Testis (tissue), 2 donors: ENCODE measurements around the gene IQSEC1.

Experiments
- CTCF ChIP-seq, 3 experiments: fragments of 450-650 bp in 2 of 3; fragments of 200-600 bp in 1 of 3; sonication (generic) in 1 of 3; IDR thresholded peaks; one replicate each; pipeline ENCODE4 v1.5.1; 2016 to 2019; ENCODE audit warnings: antibody characterized with exemption in 3 of 3, mild to moderate bottlenecking in 2 of 3, moderate library complexity in 1 of 3
- POLR2A ChIP-seq: fragments of 450-650 bp; IDR thresholded peaks from one replicate; pipeline ENCODE4 v1.6.1; 2017; ENCODE audit warnings: antibody characterized with exemption, mild to moderate bottlenecking, moderate library complexity

- TF ChIP-seq POLR2A (no peak), CTCF (IDR thresholded peaks at IDR 0.05) (no peak)
Observed at GRCh38 chr3:12886106-12886679, 187.0 kb downstream of the IQSEC1 start.
